ENCODE data around the gene XYLT1. TPM values are rescaled to one million over a fixed set of nuclear protein-coding genes. Genes with fewer than 3 reads are reported as not detected.

XYLT1 gene
- total and polyA plus RNA-seq, 10 of the 15 experiments (the other 5 are each of a cell fraction or from before 2014, with no cell fraction given) = 0.88 to 14.8 (median 5.8) TPM

DNA sequence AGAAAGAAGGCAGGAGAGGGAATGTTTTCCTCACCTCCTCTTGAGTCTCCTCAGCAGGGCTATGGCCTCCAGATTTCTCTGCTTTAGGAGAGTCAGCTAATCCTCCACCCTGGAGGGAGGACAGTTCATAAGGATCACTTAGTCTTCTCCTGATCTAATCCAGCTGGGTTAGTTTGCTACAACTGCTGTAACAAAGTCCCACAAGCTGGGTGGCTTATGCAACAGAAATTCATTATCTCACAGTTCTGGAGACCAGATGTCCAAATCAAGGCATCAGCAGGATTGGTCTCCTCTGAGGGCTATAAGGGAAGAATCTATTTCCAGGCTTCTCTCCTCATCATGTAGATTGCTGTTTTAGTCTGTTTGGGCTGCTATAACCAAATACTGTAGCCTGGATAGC is 40.6 kb upstream of the XYLT1 start (continued):
- TF ChIP-seq, protein P1, sequence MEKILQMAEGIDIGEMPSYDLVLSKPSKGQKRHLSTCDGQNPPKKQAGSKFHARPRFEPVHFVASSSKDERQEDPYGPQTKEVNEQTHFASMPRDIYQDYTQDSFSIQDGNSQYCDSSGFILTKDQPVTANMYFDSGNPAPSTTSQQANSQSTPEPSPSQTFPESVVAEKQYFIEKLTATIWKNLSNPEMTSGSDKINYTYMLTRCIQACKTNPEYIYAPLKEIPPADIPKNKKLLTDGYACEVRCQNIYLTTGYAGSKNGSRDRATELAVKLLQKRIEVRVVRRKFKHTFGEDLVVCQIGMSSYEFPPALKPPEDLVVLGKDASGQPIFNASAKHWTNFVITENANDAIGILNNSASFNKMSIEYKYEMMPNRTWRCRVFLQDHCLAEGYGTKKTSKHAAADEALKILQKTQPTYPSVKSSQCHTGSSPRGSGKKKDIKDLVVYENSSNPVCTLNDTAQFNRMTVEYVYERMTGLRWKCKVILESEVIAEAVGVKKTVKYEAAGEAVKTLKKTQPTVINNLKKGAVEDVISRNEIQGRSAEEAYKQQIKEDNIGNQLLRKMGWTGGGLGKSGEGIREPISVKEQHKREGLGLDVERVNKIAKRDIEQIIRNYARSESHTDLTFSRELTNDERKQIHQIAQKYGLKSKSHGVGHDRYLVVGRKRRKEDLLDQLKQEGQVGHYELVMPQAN (conservative IDR thresholded peaks at IDR 0.05) = no peak

DNA sequence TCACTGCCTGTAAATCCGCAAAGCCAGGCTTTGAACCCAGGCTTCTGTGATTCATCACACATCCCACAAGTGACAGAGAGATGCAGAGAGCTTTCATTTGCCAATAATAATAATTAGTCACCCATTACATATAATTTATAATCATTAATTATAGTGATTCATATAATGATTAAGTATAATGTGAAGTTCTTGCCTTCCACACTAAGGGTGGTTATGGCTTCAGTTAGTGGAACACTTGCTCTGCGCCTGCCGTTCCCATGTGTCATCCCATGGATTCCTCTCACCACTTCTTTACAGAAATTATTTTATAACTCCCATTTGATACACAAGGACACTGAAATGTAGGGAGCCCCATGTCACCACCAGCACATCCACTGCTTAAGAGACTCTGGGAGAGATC is 39.8 kb upstream of the XYLT1 start:
- Histone ChIP-seq H3K27ac (ENCODE audit: control insufficient read depth, insufficient read depth) (no peak overlapping the region), H3K27me3 (replicated peaks in 1 of 2; ENCODE audit: control insufficient read depth in 2 of 2, insufficient read depth in 2 of 2, low read length in 1 of 2) (0 out of 4 replicates have a peak, but pooled peaks cover 0 to 3% of the 10 kb centered on the region in 2 experiments), H2AFZ (ENCODE audit: control insufficient read depth, low read depth, low read length) (no peak overlapping the region), H3K4me2 (ENCODE audit: control insufficient read depth, insufficient read depth) (no peak overlapping the region), H3K4me1 (ENCODE audit: control insufficient read depth, insufficient read depth, low read length) (no peaks in the 10 kb centered on the region), H4K20me1 (ENCODE audit: control insufficient read depth, insufficient read depth) (no peaks in the 10 kb centered on the region), H3K9me3 (replicated peaks; ENCODE audit: control insufficient read depth, insufficient read depth, low read length) (no peaks in the 10 kb centered on the region; the same call in 2 of the 3 replicates), H3K9ac (ENCODE audit: control insufficient read depth, insufficient read depth, low read length) (no peak overlapping the region), H3K4me3 (no peak overlapping the region), H3K79me2 (ENCODE audit: control insufficient read depth, insufficient read depth, low read length) (no peaks in the 10 kb centered on the region), H3K36me3 (ENCODE audit: control insufficient read depth in 2 of 2, insufficient read depth in 2 of 2, low read length in 1 of 2) (no peaks in the 10 kb centered on the region)
- in situ Hi-C loops (cut with MboI) = no loop called here
- DNase-seq (ENCODE audit: low read depth, low spot score) (no peak), FAIRE-seq (no peak), ATAC-seq (no peak)
- CTCF ChIA-PET = no interaction called here
- SMC1A ChIA-PET (ENCODE audit: uncharacterized antibody, unreplicated experiment) = no interaction called here
- RAD21 ChIA-PET (ENCODE audit: unreplicated experiment) = no interaction called here
- no TSS peak for BruUV-seq (replicated peaks)
- intact Hi-C loops (cut with micrococcal nuclease; ENCODE audit: unreplicated experiment) = no loop called here
- WGBS (ENCODE audit: insufficient coverage, insufficient replicate concordance, low lambda C conversion rate, missing lambda C conversion rate) = 77% methylated on average over 3 of the region's 3 CpGs
- POLR2A ChIA-PET = no interaction called here
- TF ChIP-seq SUZ12 (IDR thresholded peaks at IDR 0.05; ENCODE audit: unreplicated experiment) (no peak), BMI1 (IDR thresholded peaks at IDR 0.05; ENCODE audit: borderline replicate concordance) (no peak), STAT3 (IDR thresholded peaks at IDR 0.05; ENCODE audit: low read depth, low read length) (no peak), TCF12 (IDR thresholded peaks at IDR 0.05; ENCODE audit: low read depth, low read length) (no peak), JUND (IDR thresholded peaks at IDR 0.05; ENCODE audit: low read depth, low read length) (no peak), TCF3 (IDR thresholded peaks at IDR 0.05; ENCODE audit: borderline replicate concordance, insufficient read depth, low read depth, low read length) (no peak), ZBED1 (IDR thresholded peaks at IDR 0.05; ENCODE audit: borderline replicate concordance) (no peak), FOS (IDR thresholded peaks at IDR 0.05; ENCODE audit: borderline replicate concordance, extremely low read depth, insufficient read length) (no peak), CBX5 (IDR thresholded peaks at IDR 0.05; ENCODE audit: low read depth) (no peak), EED (IDR thresholded peaks at IDR 0.05; ENCODE audit: low read depth) (no peak), LARP7 (IDR thresholded peaks at IDR 0.05) (no peak)
- TF ChIP-seq, protein P2, sequence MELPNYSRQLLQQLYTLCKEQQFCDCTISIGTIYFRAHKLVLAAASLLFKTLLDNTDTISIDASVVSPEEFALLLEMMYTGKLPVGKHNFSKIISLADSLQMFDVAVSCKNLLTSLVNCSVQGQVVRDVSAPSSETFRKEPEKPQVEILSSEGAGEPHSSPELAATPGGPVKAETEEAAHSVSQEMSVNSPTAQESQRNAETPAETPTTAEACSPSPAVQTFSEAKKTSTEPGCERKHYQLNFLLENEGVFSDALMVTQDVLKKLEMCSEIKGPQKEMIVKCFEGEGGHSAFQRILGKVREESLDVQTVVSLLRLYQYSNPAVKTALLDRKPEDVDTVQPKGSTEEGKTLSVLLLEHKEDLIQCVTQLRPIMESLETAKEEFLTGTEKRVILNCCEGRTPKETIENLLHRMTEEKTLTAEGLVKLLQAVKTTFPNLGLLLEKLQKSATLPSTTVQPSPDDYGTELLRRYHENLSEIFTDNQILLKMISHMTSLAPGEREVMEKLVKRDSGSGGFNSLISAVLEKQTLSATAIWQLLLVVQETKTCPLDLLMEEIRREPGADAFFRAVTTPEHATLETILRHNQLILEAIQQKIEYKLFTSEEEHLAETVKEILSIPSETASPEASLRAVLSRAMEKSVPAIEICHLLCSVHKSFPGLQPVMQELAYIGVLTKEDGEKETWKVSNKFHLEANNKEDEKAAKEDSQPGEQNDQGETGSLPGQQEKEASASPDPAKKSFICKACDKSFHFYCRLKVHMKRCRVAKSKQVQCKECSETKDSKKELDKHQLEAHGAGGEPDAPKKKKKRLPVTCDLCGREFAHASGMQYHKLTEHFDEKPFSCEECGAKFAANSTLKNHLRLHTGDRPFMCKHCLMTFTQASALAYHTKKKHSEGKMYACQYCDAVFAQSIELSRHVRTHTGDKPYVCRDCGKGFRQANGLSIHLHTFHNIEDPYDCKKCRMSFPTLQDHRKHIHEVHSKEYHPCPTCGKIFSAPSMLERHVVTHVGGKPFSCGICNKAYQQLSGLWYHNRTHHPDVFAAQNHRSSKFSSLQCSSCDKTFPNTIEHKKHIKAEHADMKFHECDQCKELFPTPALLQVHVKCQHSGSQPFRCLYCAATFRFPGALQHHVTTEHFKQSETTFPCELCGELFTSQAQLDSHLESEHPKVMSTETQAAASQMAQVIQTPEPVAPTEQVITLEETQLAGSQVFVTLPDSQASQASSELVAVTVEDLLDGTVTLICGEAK (IDR thresholded peaks at IDR 0.05; ENCODE audit: borderline replicate concordance) = no peak
- TF ChIP-seq, protein P3, sequence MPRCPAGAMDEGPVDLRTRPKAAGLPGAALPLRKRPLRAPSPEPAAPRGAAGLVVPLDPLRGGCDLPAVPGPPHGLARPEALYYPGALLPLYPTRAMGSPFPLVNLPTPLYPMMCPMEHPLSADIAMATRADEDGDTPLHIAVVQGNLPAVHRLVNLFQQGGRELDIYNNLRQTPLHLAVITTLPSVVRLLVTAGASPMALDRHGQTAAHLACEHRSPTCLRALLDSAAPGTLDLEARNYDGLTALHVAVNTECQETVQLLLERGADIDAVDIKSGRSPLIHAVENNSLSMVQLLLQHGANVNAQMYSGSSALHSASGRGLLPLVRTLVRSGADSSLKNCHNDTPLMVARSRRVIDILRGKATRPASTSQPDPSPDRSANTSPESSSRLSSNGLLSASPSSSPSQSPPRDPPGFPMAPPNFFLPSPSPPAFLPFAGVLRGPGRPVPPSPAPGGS (IDR thresholded peaks at IDR 0.05; ENCODE audit: borderline replicate concordance, insufficient read depth, low read depth, low read length, poor library complexity, severe bottlenecking) = no peak
- TF ChIP-seq, protein P4, sequence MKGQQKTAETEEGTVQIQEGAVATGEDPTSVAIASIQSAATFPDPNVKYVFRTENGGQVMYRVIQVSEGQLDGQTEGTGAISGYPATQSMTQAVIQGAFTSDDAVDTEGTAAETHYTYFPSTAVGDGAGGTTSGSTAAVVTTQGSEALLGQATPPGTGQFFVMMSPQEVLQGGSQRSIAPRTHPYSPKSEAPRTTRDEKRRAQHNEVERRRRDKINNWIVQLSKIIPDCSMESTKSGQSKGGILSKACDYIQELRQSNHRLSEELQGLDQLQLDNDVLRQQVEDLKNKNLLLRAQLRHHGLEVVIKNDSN (IDR thresholded peaks at IDR 0.05; ENCODE audit: borderline replicate concordance, extremely low read length, insufficient read depth, low read depth, low read length) = no peak

Data from GM12878 (cell line).